GM18498 (cell line): ENCODE measurements around the gene PACS2.

ENCODE experiments used
- ATAC-seq: cut with Tn5 transposase; IDR thresholded peaks from one replicate; pipeline ENCODE4 v1.9.1; 2021; ENCODE audit warnings: mild to moderate bottlenecking, moderate library complexity; ENCODE audit not compliant: unreplicated experiment

The PACS2 gene

DNA sequence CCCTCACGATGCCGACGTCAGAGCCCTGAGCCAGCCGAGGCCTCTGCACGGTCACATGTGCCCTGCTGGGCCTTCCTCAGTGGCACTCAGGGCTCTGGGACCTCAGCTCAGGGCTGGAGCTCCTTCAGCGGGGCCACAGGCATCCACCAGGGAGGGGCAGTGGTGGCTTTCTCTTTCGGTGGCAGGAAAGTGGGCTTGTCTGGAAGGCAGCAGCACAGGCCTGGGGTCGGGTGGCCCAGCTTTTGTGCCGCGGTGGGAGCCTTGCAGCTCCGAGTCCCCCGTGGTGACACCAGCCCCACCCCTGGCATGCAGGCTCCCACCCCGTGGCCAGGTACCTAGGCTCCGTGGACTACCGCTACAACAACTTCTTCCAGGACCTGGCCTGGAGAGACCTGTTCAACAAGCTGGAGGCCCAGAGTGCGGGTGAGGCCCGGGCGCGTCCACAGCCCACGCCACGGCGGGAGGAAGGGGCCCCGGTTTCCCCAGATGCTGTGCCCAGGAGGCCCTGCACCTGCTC lies 69.6 kb downstream of the PACS2 start:
- ATAC-seq = no peak

DNA sequence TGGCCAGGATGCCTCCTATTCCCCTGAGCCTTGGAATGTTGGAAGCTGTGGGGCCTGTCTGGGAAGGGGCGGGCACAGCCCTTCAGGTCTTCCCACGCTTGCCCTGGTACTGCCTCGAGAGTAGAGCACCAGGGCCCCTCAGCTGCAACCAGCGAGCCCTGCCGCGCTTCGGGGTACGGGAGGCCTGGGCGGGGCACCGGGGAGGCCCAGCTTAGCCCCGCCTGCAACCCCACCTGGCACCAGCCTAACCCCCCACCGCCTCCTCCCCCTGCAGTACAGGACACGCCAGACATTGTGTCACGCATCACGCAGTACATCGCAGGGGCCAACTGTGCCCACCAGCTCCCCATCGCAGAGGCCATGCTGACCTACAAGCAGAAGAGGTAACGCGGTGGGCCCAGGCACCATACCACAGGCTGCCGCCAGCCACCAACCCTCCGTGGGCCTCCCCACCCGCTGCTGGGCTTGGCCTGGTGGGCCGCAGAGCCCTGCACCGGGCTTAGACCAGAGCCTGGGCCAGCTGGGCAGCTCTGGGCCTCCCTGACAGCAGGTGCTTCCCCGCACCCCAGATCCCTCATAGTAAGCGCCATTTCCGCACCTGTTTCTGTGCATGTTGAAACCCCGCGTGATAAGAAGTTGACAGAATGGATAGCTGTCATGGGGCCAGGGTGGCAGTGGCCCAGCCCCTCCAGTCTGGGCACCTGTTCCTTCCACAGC lies 70.2 kb downstream of the PACS2 start:
- ATAC-seq = no peak

GRCh38 chr14:105385322-105385637 lies 70.7 kb downstream of the PACS2 start:
- ATAC-seq = no peak

DNA sequence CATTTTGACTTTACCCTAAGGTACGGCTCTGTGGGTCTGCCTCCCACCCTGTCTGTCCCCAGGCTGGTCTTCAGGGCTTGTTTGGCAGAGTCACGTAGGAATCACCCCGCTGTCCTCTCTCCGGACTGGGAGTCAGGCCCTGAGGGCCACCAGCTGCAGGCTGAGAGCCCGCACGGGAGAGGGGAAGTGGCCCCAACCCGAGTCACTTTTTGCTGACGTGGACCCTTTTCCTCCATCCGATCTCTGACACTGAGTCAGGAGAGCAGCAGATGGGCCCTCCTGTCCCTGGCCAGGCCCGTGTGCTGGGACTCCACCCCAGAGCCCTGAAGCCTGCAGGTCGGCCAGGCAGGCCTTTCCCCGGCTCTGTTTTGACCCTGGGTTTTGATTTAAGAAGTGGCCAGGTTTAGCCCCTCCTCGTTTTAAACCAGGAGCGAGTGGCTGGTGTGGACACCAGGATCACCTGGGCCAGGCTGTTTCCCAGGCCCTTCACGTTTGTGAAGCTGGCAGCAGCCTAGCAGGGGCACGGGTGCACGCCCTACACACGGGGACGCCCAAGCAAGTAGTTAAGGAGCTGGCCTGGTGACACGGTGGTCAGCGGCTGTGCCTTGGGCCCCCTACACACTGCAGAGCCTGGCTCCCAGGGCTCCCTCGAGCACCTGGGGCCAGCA lies 71.3 kb downstream of the PACS2 start:
- ATAC-seq = no peak

DNA sequence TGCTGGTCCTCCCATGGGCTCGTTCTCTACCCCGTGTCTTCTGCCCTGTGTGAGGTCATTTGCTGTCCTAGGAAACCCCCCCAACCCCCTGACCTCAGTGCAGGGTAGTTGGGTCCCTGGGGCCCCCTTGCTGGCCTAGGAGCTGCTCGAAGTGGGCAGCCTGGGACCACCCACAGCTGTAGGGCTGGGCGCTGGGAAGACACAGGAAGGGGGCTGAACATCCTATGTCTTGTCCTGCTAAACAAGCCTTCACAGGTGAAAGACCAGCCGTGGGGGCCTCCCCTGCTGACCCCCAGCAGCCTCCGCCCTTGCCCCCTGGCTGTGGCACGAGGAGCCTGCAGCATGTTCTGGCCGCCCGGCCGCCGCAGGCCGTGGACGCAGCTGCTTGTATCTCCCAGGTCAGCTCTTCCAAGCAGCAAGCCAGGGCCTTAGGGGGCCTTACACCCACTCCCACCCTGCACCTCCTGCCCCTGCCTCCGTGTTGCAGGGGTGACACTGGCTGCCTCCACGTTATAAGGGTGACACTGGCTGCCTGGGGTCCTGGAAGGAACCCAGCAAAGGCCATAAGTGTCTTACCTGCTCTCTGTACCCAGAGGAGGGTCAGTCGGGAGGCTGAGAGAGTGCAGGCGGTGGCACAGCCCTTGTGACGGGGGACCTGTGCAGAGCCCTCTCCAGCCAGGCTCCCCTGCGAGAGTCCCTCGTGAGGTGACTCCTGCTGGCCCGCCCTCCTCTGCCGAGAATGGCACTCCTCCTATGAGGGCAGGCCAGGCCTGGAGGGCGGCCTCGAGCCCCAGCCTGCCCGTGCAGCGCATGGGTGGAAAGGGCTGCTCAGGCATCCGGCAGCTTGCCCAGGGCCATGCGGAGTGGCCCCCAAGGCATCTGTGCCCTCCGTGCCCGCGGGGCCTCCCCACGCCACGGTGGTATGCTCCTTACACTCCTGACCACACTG lies 72.3 kb downstream of the PACS2 start:
- ATAC-seq = no peak

DNA sequence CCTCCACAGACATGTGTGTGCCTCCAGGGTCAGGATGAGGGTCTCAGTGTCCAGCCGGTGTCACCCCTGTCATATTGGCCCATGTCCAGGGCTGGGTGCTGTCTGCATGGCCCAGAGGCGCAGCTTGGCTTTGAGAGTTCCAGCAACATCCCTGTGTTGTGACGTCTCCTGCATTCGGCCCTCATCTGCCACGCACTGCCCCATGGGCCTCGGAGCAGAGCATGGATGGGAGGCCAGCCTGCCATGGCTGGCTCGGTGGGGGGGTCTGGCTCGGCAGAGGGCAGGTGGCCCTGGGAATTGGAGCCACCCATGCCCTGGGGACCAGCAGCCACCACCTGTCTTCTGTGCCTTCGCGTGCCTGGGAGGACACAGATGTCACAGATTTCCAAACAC lies 73.0 kb downstream of the PACS2 start:
- no peak for ATAC-seq

DNA sequence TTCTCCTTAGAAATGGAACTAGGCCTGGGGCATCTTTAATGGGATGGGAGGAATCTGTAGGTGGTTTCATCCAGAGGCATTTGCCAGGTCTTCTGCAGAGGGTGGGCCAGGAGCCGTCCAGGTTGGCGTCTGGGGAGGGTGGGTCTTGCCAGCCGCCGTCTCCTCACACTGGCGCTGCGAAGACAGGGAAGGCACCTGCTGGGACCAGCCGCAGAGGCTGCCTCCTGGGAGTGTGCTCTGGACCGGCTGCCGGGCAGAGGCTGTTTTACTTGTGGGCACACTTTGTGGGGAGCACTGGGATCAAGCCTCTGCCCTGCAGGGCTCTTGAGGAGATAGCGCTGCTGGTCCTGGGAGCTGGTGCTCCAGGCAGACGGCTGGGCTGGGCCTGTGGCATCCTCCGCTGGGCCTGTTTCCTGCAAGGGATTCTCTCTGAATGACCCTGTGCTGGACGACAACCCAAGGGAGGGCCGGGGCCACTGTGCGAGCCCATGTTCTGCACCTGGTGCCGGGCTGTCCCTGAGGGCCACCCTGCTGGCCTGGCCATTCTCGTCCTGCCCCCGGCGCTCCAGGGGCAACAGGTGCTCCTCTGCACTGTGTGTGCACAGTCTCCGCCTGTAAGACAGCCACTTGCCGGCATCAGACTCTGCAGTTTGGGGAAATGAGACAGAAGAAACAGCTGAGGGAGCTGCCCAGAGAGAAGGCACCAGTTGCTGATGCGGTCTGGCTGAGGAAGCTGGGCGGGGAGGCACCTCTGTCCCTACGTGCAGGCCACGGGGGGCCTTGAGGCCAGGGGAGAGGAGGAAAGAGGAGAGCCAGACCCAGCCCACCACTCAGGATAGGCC lies 73.8 kb downstream of the PACS2 start:
- no peak for ATAC-seq

DNA sequence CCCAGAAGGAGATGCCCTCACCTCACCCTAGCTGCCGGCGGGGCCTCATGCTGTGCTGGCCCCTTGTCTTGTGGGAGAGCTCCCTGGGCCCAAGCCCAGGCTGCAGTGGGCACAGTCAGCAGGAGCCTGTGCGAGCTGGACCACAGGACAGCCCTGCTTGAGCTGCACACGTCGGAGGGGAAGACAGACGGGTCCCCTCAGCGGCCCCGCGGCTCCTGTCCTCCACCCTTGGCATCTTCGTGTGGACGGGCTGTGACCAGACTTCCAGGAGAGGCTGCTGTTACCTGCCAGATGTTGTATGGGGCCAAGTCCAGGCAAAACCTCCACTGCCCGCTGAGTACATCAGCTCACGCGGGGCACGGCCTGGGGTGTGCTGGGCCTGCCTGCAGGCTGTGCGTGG lies 74.4 kb downstream of the PACS2 start:
- ATAC-seq = no peak

DNA sequence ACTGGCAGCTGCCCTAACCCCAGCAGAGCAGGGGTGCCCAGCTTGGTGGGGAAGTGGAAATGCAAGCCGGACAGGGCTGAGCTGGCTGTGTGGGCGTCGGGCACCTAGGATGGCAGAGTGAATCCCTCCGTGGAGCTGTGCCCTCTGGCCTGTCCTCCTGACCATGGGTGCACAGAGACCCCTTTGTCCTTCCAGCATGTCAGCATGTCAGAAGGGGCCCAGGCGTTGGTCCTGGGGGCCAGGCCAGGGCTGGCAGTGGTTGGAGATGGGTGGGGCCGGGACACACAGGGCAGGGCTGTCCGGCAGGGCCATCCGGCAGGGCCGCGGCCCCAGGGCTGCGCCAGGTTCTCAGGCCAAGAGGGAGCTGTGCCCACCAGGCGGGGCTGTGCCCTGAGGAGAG lies 75.0 kb downstream of the PACS2 start:
- no peak for ATAC-seq

DNA sequence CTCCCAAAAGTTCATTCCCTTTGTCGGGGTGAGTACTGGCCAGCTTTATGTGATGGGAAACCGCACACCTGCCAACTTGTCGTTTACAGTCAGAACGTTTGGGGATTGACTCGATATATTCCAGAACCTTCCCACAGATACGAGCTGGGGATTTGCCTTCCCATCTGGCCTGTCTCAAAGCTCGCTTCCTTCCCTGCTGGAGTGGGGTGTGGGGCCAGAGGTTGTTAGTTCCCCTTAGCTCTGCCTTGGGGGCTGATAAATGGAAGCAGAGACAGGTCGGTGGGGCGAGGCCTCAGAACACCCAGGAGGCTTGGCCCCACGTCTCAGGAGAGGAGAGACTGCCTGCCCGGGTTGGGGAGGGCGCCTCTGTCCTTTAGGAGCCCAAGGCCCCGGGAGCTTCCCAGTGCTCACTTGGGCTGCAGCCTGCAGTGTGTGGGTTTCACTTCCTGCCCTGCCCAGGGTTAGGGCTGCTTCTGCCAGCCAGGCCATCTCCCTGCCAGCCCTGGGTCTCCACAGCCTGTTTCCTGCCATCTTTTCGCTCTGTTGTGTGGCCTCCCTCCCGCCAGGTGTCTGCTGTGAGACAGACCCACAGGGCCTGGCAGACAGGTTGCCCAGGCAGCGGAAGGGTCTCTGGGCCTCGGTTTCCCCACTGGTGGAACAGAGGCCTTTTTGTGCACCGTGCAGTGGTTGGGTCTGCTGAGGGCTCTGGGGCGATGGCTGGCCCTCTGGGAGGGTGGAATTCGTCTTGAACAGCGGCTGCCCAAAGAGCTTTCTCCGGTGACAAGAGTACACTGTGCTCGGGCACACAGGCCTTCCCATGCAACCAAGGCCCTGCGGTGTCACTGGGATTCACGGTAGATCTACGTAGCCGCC lies 75.7 kb downstream of the PACS2 start:
- ATAC-seq = no peak

- ATAC-seq = no peak
These were observed 76.4 kb downstream of the PACS2 start for GRCh38 chr14:105390849-105391500.

DNA sequence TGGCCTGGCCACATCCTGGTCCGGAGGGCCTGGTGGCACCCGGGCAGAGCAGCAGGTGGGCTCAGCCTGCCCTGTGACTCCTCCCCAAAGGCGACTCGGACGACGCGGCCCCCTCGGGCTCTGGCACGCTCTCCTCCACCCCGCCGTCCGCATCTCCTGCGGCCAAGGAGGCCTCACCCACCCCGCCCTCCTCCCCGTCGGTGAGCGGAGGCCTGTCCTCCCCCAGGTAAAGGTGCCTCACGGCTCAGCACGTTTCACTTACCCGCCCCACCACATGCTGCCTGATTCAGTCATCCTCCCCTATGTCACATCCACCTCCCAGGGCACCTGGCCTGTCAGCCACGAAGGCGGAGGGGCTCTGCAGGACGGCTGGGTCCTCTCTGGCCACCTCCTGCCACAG lies 77.0 kb downstream of the PACS2 start:
- ATAC-seq = no peak

GRCh38 chr14:105392131-105393090 lies 77.9 kb downstream of the PACS2 start:
- no peak for ATAC-seq

- no peak for ATAC-seq
These were observed 78.6 kb downstream of the PACS2 start for GRCh38 chr14:105393151-105393550.

DNA sequence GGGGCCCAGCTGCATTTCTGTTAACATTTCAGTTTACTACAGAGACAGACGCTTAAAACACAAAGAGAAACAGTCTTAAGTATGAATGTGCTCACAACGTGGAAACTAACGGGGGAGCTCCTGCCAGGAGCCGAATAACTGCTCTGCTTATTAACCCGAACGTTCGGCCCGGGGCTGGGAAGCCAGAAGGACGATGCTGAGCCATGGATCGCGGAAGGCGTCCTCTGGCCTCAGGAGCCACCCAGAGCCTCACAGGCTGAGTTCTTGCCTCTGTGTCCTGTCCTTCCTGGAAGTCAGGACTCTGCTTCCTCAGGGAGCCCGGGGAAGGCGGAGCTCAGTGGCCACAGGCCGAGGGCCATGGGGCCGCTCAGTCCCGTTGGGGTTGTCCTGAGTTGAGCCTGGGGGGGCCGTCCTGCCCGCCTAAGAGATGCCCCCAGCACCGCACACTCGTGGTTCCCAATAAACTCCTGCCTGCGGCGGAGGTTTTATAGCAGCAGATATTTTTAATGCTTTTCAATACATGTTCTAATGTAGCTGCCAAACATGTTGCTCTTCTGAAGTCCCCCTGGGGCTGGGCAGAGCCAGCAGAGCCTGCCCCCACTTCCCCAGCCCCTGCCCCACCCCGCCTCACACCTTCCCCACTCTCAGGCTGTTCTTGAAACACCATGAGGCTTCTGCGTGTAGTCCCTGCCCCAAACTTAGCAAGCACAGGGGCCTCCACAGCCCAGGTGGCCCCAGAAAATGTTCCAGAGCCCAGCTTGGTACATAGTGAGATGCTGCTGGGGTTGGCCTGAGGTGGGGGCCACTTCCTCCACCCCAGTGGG lies 80.4 kb downstream of the PACS2 start:
- no peak for ATAC-seq

- no peak for ATAC-seq
These were observed 80.9 kb downstream of the PACS2 start for GRCh38 chr14:105395538-105395854.

DNA sequence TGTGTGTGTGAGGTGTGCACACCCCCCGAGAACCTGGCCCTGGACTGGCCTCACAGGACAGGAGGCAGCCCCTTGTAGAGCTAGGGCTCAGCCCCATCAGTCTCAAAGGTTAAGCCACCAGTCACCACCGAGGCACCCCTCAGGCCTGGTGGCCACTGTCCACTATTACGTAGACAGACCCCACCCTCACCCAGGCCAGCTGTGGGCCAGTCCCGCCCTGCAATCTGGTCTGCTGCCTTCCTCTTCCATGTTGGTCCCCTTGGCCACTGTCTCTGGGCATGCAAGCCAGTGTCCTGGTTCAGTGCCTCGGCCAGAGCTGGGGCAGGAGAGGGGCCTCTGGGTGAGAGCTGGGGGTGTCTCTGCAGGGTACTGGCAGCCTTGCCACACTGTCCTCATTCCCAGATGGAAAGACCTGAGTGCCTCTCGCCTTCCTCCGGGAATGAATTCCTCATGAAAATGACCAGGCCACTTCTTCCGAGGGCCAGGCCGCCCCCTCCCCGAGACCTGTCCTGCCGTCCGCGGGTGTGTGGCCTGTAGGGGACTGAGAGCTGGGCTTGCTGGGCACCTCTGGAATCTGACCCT lies 82.9 kb downstream of the PACS2 start:
- no peak for ATAC-seq
